GM12878 (cell line): ENCODE results near the gene ORM2. TPM values are rescaled to one million over a fixed set of nuclear protein-coding genes. Genes with fewer than 3 reads are reported as not detected.

Experiments
- ATF2 ChIP-seq: IDR thresholded peaks from 2 replicates; pipeline ENCODE4 v1.6.1; 2012; ENCODE audit warnings: low read length, inconsistent platforms
- CTCF ChIP-seq, 3 experiments: IDR thresholded peaks in 2 of 3; conservative IDR thresholded peaks in 1 of 3; 2 replicates each; pipeline ENCODE4 v1.5.1; 2011; ENCODE audit warnings: low read depth in 3 of 3, low read length in 3 of 3, mild to moderate bottlenecking in 3 of 3, control low read depth in 2 of 3, moderate library complexity in 2 of 3, inconsistent platforms in 1 of 3, mixed read lengths in 1 of 3; ENCODE audit not compliant: control insufficient read depth in 2 of 3, insufficient read depth in 1 of 3; ENCODE audit errors: extremely low read depth in 1 of 3
- GABPA ChIP-seq: IDR thresholded peaks from 2 replicates; pipeline ENCODE4 v1.6.1; 2014; ENCODE audit warnings: antibody characterized with exemption, low read depth, mild to moderate bottlenecking, inconsistent platforms
- IKZF1 ChIP-seq: fragments of 450-650 bp; conservative IDR thresholded peaks from 2 replicates; pipeline ENCODE4 v1.6.1; 2017; ENCODE audit warnings: antibody characterized with exemption, mild to moderate bottlenecking
- IRF4 ChIP-seq: IDR thresholded peaks from 2 replicates; pipeline ENCODE4 v1.6.1; 2011; ENCODE audit warnings: low read depth, low read length
- NFXL1 ChIP-seq: fragments of 450-650 bp; IDR thresholded peaks from 2 replicates; pipeline ENCODE4 v1.6.1; 2017; ENCODE audit warnings: antibody characterized with exemption, mild to moderate bottlenecking, borderline replicate concordance
- polyA plus RNA-seq, 11 experiments: library from polyadenylated mRNA; depleted of rRNA in 4 of 11; unstranded in 6 of 11; stranded (reverse) in 5 of 11; fragments of >200 nt; fragmentation: Nextera tagmentation in 4 of 11; fragmentation: Illumina TruSeq in 1 of 11; extraction: Ambion mirVana in 4 of 11; extraction: Trizol in 1 of 11; gene quantifications; 1 replicate in 1 of 11; 2 replicates in 10 of 11; pipeline versions ENCODE4 v1.2.1 to v1.2.3, GENCODE V29; 2011 to 2016; ENCODE audit warnings: inconsistent platforms in 2 of 11, missing spikeins in 2 of 11, low read depth in 1 of 11
- total RNA-seq, 4 experiments: library from RNA; depleted of rRNA in 3 of 4; stranded (reverse); fragments of >200 nt in 3 of 4; fragmentation: Illumina TruSeq in 1 of 4; extraction: Trizol in 1 of 4; gene quantifications; 2 replicates each; pipeline versions ENCODE4 v1.2.1 to v1.2.3, GENCODE V29; 2013 to 2021

The ORM2 gene
- total and polyA plus RNA-seq, 10 of the 15 experiments (the other 5 are each of a cell fraction or from before 2014, with no cell fraction given): 0.64 TPM; not detected in 9

DNA sequence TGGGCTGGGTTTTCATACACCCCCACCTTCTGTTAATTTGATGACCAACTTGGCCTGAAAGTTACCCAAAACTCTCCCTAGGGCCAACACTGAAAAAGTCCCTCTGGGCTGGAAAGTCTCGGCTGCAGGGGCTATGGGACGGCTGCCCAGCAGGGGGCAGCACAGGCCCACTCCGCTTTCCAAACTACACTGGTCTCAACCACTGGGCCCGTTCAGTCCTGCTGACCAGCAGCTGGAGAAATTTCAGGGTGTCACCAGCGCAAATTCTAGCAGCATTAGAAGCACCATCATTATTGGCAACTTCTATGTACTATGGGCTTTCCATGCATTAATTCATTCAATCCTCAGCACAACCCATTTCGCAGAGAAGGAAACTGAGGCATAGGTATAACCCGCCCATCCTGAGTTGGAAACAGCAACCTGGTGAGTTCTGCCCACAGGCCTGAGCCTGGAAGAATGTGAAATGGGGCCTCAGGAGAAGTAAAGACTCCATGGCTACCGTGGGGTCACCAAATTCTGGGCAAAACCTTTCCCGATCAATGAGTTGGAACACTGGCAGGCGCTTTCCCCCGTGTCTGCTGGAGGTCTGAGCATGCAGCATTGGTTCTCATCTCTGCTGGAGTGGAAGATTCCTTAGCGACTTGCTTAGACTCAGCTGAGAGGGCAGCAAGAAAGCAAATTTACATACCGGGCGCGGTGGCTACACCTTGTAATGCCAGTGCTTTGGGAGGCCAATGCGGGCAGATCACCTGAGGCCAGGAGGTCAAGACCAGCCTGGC lies 9.7 kb downstream of the ORM2 start (continued):
- TF ChIP-seq IRF4: no peak
- TF ChIP-seq IKZF1: peak; percentile 22; the same call in 1 of the 2 replicates
- no peak for TF ChIP-seq ATF2
- TF ChIP-seq GABPA: no peak
- TF ChIP-seq NFXL1: no peak
- peak; percentile 89 to 96 (median 90); a peak in 5 of 6 replicates for TF ChIP-seq CTCF (IDR thresholded peaks at IDR 0.05 in 2 of 3, conservative IDR thresholded peaks at IDR 0.05 in 1 of 3; ENCODE audit: control insufficient read depth in 2 of 3, extremely low read depth in 1 of 3, insufficient read depth in 1 of 3, low read depth in 3 of 3, low read length in 3 of 3)
